Lower leg skin (tissue), 4 donors: ENCODE results near the gene IGF2. TPM values are rescaled to one million over a fixed set of nuclear protein-coding genes. Genes with fewer than 3 reads are reported as not detected.

Experiments
- DNase-seq, 2 donors: peaks; one replicate each; pipeline ENCODE4 v3.0.0-alpha.2; 2019; ENCODE audit warnings: low spot score in 2 of 2
- H3K4me3 ChIP-seq: fragments of 200-600 bp; sonication (generic); 2 replicates; pipeline ENCODE4 v1.5.1; 2017; ENCODE audit warnings: mild to moderate bottlenecking, low read depth; ENCODE audit not compliant: poor library complexity, severe bottlenecking
- CTCF ChIP-seq, 3 donors: fragments of 450-650 bp; IDR thresholded peaks; one replicate each; pipeline ENCODE4 v1.5.1; 2016; ENCODE audit warnings: antibody characterized with exemption in 3 of 3, mild to moderate bottlenecking in 3 of 3, moderate library complexity in 2 of 3
- POLR2A ChIP-seq, 2 donors: fragments of 450-650 bp; IDR thresholded peaks; one replicate each; pipeline ENCODE4 v1.6.1; 2016 to 2017; ENCODE audit warnings: antibody characterized with exemption in 2 of 2, mild to moderate bottlenecking in 1 of 2, moderate library complexity in 1 of 2
- WGBS, 2 donors: methylation state at CpG; one replicate each; pipeline ENCODE4 v1.1.5; 2018; 5-methylcytosine and 5-hydroxymethylcytosine counted together
- intact Hi-C: fragments of 100-400 bp; cut with DNase I; formaldehyde crosslinking; loops from one replicate; pipeline ENCODE4 v1.15.0; 2023; ENCODE audit warnings: low total_unique reads
- total RNA-seq, 4 donors: library from RNA; depleted of rRNA; stranded (reverse); fragments of >200 nt; gene quantifications; one replicate each; pipeline ENCODE4 v1.1.0, GENCODE V29; 2016

The IGF2 gene
- total RNA-seq, 4 donors from 2014 or later, result 4.5 to 14.7 (median 6.0) TPM

- no peak for DNase-seq
- no peak for TF ChIP-seq CTCF (IDR thresholded peaks at IDR 0.05)
- TF ChIP-seq POLR2A (IDR thresholded peaks at IDR 0.05), result no peak
- no peak overlapping the region for H3K4me3 ChIP-seq
- 0 to 3% methylated on average over 2 to 41 of the region's 57 CpGs for WGBS, 2 donors
- intact Hi-C loops, result no loop called here
These were observed 590 bp upstream of the IGF2 start for GRCh38 chr11:2139621-2140337.

GRCh38 chr11:2138431-2139122 is 612 bp downstream of the IGF2 start:
- no peak overlapping the region for H3K4me3 ChIP-seq
- no peak for DNase-seq
- 2% methylated on average over 36 to 62 of the region's 68 CpGs for WGBS, 2 donors
- intact Hi-C loops, result no loop called here
- no peak for TF ChIP-seq POLR2A (IDR thresholded peaks at IDR 0.05)
- TF ChIP-seq CTCF (IDR thresholded peaks at IDR 0.05), result no peak

GRCh38 chr11:2138068-2138430 is 1.1 kb downstream of the IGF2 start:
- DNase-seq, result no peak
- intact Hi-C loops, result no loop called here
- 1% methylated on average over 33 of the region's 44 CpGs; no CpG with 5 or more reads in 1 of the 2 donors for WGBS, 2 donors
- no peak overlapping the region for H3K4me3 ChIP-seq
- TF ChIP-seq CTCF (IDR thresholded peaks at IDR 0.05), result no peak
- no peak for TF ChIP-seq POLR2A (IDR thresholded peaks at IDR 0.05)

- no peak overlapping the region for H3K4me3 ChIP-seq
- DNase-seq, result no peak
- intact Hi-C loops, result no loop called here
- no peak for TF ChIP-seq POLR2A (IDR thresholded peaks at IDR 0.05)
- no peak for TF ChIP-seq CTCF (IDR thresholded peaks at IDR 0.05)
- WGBS, 2 donors, result 1 to 3% methylated on average over 22 to 38 of the region's 50 CpGs
These were observed 1.8 kb downstream of the IGF2 start for GRCh38 chr11:2137202-2138067.

GRCh38 chr11:2136952-2137201 is 2.3 kb downstream of the IGF2 start:
- intact Hi-C loops, result no loop called here
- TF ChIP-seq CTCF (IDR thresholded peaks at IDR 0.05) (no peak), POLR2A (IDR thresholded peaks at IDR 0.05) (no peak)
- no peak for DNase-seq
- H3K4me3 ChIP-seq, result no peak overlapping the region
- 22 to 40% methylated on average over 8 of the region's 8 CpGs for whole genome bisulfite sequencing, 2 donors
